C4-2B (cell line): Measurements from ENCODE around the gene SELENOS.
A peak's percentile ranks its signal among the peaks of the same experiment; 100 is the strongest.

Experiments
- H3K27ac ChIP-seq: fragments of 450-650 bp; 2 replicates; pipeline ENCODE4 v1.5.1; 2017
- ZFX ChIP-seq: fragments of 450-650 bp; IDR thresholded peaks from 2 replicates; pipeline ENCODE4 v1.6.1; 2017
- TF ChIP-seq, protein P1 (sequence below): fragments of 450-650 bp; conservative IDR thresholded peaks from 2 replicates; pipeline ENCODE4 v1.5.1; 2017; ENCODE audit warnings: mild to moderate bottlenecking

Gene SELENOS

DNA sequence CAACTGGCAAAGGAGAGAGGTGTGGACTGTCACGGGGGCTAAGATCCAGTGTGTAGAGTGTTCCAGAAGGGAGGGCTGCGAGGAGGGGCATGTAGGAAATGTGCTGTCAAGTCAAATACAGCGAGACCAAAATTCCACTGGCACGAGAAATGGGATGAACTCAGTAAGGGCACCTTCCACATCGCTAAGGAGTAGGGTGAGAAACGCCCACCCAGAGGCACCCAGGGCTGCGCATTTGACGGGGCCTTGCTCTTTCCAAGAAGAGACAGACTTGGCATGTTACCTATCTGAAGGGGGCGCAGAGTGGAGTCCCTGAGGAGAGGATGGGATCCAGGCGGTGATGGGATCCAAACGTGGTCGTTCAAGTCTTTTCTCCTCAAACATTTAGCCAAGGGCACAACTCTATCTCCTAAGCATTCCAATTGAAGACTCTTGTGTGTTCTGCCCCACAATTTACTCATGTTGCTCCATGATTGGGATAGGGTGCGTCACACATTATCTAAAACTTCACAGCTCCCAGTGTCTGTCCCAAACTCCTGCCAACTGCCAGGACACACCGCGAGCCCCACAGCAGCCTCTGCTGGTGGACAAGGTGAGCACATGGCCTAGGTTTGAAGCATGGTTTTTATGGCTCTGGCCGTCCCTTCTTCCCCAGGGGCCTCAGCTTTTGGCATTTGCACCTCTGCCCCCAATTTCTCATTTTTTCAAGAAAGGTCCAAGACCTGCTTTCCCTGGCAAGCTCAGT, 7.6 kb downstream of the SELENOS start:
- TF ChIP-seq, protein P1, sequence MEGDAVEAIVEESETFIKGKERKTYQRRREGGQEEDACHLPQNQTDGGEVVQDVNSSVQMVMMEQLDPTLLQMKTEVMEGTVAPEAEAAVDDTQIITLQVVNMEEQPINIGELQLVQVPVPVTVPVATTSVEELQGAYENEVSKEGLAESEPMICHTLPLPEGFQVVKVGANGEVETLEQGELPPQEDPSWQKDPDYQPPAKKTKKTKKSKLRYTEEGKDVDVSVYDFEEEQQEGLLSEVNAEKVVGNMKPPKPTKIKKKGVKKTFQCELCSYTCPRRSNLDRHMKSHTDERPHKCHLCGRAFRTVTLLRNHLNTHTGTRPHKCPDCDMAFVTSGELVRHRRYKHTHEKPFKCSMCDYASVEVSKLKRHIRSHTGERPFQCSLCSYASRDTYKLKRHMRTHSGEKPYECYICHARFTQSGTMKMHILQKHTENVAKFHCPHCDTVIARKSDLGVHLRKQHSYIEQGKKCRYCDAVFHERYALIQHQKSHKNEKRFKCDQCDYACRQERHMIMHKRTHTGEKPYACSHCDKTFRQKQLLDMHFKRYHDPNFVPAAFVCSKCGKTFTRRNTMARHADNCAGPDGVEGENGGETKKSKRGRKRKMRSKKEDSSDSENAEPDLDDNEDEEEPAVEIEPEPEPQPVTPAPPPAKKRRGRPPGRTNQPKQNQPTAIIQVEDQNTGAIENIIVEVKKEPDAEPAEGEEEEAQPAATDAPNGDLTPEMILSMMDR = peak; percentile 68; the same call in 1 of the 2 replicates
- no peak for TF ChIP-seq ZFX
- no peak overlapping the region for H3K27ac ChIP-seq

DNA sequence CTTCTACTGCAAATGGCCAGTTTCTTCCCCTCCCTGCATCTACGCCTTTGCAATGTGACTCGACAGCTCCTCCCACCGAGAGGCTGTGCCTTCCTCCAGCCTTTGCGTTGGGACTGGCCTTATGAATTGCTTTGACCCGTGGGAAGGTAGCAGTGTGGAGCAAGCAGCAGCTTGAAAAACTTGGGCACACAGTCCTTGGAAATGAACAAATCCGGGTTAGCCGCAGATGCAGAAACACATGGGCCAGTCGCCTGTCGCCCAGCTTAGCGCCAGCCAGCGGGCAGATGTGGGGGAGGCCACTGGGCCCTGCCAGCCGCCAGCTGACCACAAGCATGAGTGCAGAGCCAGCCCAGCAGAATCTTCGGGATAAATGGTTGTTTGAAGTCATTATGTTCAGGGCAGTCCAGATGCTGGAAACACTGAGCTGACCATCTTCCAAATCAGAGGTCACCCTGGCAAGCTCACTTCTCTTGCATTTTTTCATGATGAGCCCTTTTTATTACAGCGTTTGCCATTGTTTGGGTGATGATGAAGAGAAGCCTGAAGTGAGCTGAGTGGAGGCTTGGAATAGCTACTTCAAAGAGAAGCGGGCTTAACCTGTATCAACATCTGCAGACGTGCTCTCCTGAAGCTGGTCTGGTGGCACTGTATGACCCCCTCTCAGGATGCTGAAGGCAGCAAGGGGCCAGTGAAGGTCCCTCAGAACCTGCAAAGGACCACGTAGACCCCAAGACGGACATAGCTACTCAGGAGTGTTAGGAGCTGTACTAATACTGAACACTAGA, 9.8 kb downstream of the SELENOS start:
- H3K27ac ChIP-seq = no peak overlapping the region
- TF ChIP-seq, protein P1 = no peak
- no peak for TF ChIP-seq ZFX

DNA sequence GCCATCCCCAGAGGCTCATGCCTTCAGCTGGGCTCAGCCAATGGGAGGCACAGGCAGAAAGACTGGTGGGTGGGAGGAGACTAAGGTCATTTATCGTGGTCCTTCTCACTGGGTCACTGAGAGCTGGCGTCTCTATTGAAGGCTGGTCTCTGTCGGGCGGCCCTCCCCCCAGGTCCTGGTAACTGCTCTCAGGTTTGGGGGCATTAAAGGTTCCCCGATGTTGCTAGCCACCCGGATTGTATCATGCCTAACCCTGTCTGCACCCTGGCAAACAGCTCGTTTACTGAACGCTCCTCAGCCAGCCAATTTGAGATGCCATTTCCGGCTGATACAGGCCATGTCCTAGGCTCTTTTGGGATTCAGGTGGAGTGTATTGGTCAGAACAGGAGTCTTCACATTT, 10.5 kb downstream of the SELENOS start:
- TF ChIP-seq ZFX = no peak
- TF ChIP-seq, protein P1 = no peak
- H3K27ac ChIP-seq = no peak overlapping the region

DNA sequence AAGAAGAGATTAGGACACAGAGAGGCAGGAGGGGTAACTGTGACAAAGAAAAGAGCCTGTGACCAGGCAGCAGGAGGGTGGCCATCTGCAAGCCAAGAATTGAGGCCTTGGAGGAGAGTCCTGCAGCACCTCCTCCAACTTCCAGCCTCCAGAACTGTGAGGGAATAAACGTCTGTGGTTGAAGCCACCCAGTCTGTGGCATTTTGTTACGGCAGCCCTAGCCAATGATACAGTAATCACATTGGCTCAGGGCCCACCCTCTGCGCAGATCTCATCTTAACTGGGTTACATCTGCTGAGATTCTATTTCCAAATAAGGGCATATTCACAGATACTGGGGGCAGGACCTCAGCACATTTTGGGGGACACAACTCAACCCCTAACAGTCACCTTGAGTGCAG, 11.3 kb downstream of the SELENOS start:
- H3K27ac ChIP-seq = no peak overlapping the region
- TF ChIP-seq, protein P1 = no peak
- TF ChIP-seq ZFX = no peak

DNA sequence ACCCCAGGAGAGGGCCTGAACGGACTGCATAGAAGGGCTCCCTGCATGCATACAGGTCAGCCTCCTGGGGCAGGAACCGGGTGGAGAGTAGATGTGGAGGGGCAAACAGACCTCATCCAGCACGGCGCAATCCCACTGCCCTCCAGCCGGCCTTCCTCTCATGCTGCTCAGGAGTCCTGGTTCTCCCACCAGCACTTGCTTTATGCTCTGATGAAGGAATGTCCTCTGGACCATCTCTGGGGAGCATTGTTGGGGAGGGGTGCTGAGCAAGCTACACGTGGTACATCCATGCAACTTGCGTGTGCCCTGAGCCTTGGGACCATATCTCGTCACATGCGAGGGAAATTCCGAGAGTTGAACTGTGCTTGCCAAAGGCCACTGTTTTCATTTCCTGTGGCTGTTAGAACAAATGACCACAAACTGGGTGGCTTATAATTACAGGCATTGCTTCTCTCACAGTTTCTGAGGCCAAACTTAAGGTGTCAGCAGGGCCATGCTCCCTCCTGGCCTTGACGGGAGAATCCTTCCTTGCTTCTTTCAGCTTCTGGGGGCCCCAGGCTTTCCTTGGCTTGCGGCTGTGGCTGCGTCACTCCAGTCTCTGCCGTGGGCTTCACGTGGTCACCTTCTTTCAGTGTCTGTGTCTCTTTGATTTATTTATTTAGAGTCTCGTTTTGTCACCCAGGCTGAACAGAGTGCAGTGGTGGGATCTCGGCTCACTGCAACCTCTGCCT, 12.2 kb downstream of the SELENOS start:
- no peak overlapping the region for H3K27ac ChIP-seq

DNA sequence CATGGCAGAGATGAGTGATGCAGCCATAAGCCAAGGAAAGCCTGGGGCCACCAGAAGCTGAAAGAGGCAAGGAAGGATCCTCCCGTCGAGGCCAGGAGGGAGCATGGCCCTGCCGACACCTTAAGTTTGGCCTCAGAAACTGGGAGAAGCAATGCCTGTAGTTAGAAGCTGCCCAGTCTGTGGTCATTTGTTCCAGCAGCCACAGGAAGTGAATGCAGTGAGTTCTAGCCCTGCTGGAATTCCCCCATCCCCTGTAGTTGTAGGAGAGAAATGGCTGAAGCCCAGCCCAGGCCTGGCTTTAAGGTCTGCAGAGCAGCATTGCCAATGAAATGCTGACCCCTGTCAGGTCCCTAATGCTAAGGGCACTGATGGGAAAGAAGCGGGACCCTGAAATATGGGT, 13.3 kb downstream of the SELENOS start:
- no peak overlapping the region for H3K27ac ChIP-seq

More for the DNA sequence above, 12.2 kb downstream of the SELENOS start:
- no peak for TF ChIP-seq ZFX
- TF ChIP-seq, protein P1 = no peak

More for the DNA sequence above, 13.3 kb downstream of the SELENOS start:
- TF ChIP-seq ZFX = no peak
- TF ChIP-seq, protein P1 = no peak
